ENCODE measurements around the gene G6PC1.
"Not testable (repeated sequence)": the region's sequence is repeated elsewhere in the genome, so short reads cannot be mapped to it uniquely, and the experiment has no call there.

Gene G6PC1

DNA sequence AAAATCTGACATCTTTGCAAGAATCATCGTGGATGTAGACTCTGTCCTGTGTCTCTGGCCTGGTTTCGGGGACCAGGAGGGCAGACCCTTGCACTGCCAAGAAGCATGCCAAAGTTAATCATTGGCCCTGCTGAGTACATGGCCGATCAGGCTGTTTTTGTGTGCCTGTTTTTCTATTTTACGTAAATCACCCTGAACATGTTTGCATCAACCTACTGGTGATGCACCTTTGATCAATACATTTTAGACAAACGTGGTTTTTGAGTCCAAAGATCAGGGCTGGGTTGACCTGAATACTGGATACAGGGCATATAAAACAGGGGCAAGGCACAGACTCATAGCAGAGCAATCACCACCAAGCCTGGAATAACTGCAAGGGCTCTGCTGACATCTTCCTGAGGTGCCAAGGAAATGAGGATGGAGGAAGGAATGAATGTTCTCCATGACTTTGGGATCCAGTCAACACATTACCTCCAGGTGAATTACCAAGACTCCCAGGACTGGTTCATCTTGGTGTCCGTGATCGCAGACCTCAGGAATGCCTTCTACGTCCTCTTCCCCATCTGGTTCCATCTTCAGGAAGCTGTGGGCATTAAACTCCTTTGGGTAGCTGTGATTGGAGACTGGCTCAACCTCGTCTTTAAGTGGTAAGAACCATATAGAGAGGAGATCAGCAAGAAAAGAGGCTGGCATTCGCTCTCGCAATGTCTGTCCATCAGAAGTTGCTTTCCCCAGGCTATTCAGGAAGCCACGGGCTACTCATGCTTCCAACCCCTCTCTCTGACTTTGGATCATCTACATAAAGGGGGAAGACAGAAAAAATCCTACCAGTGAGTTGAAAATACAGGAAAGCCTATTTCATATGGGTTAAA lies at the start of gene G6PC1:
TSS of gene G6PC1 (plus strand) at position 340 of the 872 bp plus-strand sequence. CDS start at position 418, 78 bp downstream.
- DNase-seq: no peak

DNA sequence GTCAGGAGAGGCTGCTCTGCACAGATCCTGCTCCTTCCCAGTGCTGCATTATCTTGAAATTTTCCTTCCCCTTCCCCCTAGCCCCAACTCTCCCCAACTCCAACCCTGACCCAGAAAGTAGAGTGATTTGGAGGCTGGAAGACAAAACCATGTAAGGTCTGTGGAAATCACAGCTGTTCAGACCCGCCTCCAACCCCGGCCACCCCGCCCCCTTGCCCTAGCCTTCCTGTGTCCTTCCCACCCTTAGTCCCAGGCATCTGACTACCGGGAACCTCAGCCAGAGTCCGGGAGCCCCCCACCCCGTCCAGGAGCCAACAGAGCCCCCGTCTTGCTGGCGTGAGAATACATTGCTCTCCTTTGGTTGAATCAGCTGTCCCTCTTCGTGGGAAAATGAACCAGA lies 49.6 kb upstream of the G6PC1 start, which contains the start of gene AOC3:
TSS of gene AOC3 (plus strand) at position 246 of the 400 bp plus-strand sequence. CDS start at position 391, 145 bp downstream.
- no peak for DNase-seq

GRCh38 chr17:42851371-42852240 lies 49.0 kb upstream of the G6PC1 start:
- not testable (repeated sequence) for DNase-seq

DNA sequence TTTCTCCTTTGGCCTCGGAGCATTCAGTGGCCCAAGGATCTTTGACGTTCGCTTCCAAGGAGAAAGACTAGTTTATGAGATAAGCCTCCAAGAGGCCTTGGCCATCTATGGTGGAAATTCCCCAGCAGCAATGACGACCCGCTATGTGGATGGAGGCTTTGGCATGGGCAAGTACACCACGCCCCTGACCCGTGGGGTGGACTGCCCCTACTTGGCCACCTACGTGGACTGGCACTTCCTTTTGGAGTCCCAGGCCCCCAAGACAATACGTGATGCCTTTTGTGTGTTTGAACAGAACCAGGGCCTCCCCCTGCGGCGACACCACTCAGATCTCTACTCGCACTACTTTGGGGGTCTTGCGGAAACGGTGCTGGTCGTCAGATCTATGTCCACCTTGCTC lies 48.2 kb upstream of the G6PC1 start:
- DNase-seq: no peak

DNA sequence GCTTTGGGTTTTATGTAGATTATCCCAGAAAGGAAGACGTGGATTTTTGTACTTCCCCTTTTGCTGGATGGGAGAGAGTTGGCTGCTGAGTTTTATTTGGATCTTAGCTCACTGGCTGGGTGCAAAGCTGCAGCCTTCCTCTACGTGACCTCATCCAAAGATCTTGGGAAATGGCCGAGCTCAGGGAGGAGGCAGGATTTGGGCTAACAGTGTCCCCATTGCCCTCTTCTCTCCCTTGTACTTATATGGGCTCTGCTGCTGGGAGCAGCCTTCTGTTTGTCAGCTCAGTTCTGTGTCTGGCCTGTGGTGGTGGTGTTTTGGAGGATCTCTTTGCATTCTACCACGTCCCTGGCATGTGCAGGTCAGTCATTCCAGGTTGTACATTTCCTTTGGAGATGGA lies 47.6 kb upstream of the G6PC1 start:
- DNase-seq: no peak

- no peak for DNase-seq
Measured at GRCh38 chr17:42853597-42853967, 47.0 kb upstream of the G6PC1 start.

GRCh38 chr17:42853968-42854790 lies 46.4 kb upstream of the G6PC1 start:
- no peak for DNase-seq

DNA sequence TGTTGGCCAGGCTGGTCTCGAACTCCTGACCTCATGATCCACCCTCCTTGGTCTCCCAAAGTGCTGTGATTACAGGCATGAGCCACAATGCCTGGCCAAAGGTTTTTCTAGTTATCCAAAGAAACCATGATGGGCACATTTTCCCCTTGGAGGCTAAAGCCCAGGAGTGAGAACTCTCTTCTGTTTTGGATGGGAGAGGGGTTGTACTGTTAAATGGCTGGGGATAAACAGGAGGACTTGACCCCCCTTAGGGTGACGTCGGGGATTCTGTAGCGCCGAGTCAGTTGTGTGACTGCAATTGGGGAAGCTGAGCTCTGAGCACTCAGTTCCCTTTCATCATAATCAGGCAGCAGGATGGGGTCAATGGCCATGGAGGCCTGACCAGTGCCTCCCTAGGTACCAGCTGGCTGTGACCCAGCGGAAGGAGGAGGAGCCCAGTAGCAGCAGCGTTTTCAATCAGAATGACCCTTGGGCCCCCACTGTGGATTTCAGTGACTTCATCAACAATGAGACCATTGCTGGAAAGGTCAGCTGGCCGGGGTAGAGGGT lies 45.5 kb upstream of the G6PC1 start:
- DNase-seq: no peak

- DNase-seq: not testable (repeated sequence)
Measured at GRCh38 chr17:42856093-42856492, 44.5 kb upstream of the G6PC1 start.

GRCh38 chr17:42856516-42856915 lies 44.1 kb upstream of the G6PC1 start:
- not testable (repeated sequence) for DNase-seq

DNA sequence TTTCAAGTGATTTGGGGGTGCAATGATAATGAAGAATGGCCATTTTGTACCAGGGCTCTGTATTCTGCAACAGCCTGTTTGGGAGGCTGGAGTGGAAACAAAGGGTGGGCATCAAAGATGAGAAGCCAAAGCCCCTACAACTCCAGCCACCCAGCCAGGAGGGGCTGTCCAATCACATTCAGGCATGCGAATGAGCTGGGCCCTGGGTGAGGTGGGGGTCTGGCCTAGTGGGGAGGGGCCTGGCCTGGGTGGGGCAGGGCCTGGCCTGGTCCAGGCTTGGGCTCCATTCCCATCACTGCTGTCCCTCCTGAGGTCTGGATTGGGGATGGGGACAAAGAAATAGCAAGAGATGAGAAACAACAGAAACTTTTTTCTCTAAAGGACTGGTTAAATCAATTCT lies 43.2 kb upstream of the G6PC1 start:
- DNase-seq: no peak

- no peak for DNase-seq
Measured at GRCh38 chr17:42865638-42866094, 34.9 kb upstream of the G6PC1 start.

- no peak for DNase-seq
Measured at GRCh38 chr17:42866216-42866615, 34.4 kb upstream of the G6PC1 start.

- DNase-seq: no peak
Measured at GRCh38 chr17:42866631-42867575, 33.7 kb upstream of the G6PC1 start.

- not testable (repeated sequence) for DNase-seq
Measured at GRCh38 chr17:42867694-42868261, 32.8 kb upstream of the G6PC1 start.

GRCh38 chr17:42868338-42868737 lies 32.3 kb upstream of the G6PC1 start:
- DNase-seq: no peak

DNA sequence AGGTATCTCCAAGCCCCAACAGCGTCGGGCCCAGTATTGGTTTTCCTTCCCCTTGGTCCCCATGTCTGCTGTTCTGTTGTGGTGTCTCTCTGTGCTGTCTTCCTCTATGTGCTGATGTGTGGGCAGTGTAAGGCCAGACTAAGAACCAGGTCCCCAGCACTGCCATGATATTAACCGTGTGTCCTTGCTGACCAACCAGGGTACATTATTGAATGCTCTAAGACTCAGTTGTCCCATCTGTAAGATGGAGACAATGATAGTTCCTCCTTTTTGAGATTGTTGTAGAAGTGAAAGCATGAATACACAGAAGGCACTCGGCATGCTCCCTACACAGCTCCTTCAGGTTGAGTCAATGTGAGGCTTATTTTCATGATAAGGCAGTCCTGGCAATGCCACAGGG lies 29.0 kb upstream of the G6PC1 start:
- DNase-seq: no peak

GRCh38 chr17:42872251-42872965 lies 28.2 kb upstream of the G6PC1 start:
- no peak for DNase-seq

DNA sequence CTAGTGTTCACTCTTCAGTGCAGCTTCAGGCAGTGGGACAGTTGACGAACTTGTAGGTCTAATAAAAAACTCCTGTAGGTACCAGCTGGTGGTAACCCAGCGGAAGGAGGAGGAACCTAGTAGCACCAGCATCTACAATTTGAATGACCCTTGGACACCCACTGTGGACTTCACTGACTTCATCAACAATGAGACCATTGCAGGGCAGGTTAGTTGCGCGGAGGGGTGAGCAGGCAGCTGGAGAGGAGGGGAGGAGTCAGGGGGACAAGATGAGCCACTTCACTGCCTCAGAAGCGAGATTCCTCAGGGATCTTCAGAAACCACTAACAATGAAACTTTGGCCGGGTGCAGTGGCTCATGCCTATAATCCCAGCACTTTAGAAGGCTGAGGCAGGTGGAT lies 27.3 kb upstream of the G6PC1 start:
- DNase-seq: no peak

Measured in stimulated activated CD4-positive, alpha-beta T cell treated with anti-CD3 and anti-CD28 coated beads, Interleukin-4, amount 100 ng/mL, for 4 hours (primary cell).